Ovary (tissue), 9 donors: ENCODE measurements around the gene ADPGK. TPM values are rescaled to one million over a fixed set of nuclear protein-coding genes. Genes with fewer than 3 reads are reported as not detected.
"Not testable (repeated sequence)": the region's sequence is repeated elsewhere in the genome, so short reads cannot be mapped to it uniquely, and the experiment has no call there.

Source experiments
- DNase-seq, 5 donors: peaks; one replicate each; pipeline ENCODE4 v3.0.0-alpha.2; 2019 to 2020
- H3K27ac ChIP-seq, 2 donors: fragments of 200-600 bp; one replicate each; pipeline versions ENCODE4 v1.5.1 to v1.8.0; 2019 to 2022
- H3K27me3 ChIP-seq: fragments of 200-600 bp; one replicate; pipeline ENCODE4 v1.8.0; 2022
- H3K36me3 ChIP-seq: fragments of 200-600 bp; sonication (generic); one replicate; pipeline ENCODE4 v1.5.1; 2019
- H3K4me1 ChIP-seq: one replicate; pipeline ENCODE4 v1.8.1; 2013; ENCODE audit warnings: mild to moderate bottlenecking, moderate library complexity; ENCODE audit not compliant: insufficient read depth
- H3K4me3 ChIP-seq: fragments of 200-600 bp; sonication (generic); one replicate; pipeline ENCODE4 v1.5.1; 2017
- H3K9me3 ChIP-seq, 2 donors: fragments of 200-600 bp in 1 of 2; sonication (generic) in 1 of 2; one replicate each; pipeline versions ENCODE4 v1.5.1 to v1.8.1; 2013 to 2019; ENCODE audit warnings: mild to moderate bottlenecking in 1 of 2, moderate library complexity in 1 of 2
- EP300 ChIP-seq: sonication (generic); formaldehyde crosslinking; IDR thresholded peaks from one replicate; pipeline ENCODE4 v1.6.1; 2017; ENCODE audit warnings: antibody characterized with exemption
- POLR2A ChIP-seq: fragments of 450-650 bp; IDR thresholded peaks from one replicate; pipeline ENCODE4 v1.6.1; 2017; ENCODE audit warnings: antibody characterized with exemption, mild to moderate bottlenecking, moderate library complexity
- WGBS, 3 donors: extraction: QIAGEN DNeasy Blood & Tissue Kit in 1 of 3; methylation state at CpG; one replicate each; pipeline versions ENCODE4 v1.1.5 to v1.1.7; 2013 to 2017; 5-methylcytosine and 5-hydroxymethylcytosine counted together
- intact Hi-C, 4 donors: fragments of 100-400 bp; cut with DNase I; formaldehyde crosslinking; loops; one replicate each; pipeline versions ENCODE4 v1.11.0 to v1.15.1; 2022 to 2023
- polyA plus RNA-seq, 2 donors: library from polyadenylated mRNA; stranded (reverse); fragments of 200-250 nt in 1 of 2; fragments of 350-450 nt in 1 of 2; fragmentation: Illumina TruSeq in 1 of 2; extraction: RNeasy Lipid Tissue Mini Kit (QIAGEN cat#74804) in 1 of 2; gene quantifications; one replicate each; pipeline ENCODE4 v1.2.3, GENCODE V29; 2013 to 2014
- total RNA-seq, 7 donors: library from RNA; depleted of rRNA in 2 of 7; stranded (reverse); fragments of >200 nt in 2 of 7; fragmentation: NEBNext Ultra II Directional in 3 of 7; extraction: Animal tissue kit (Norgen Biotek cat#: 25700) in 3 of 7; gene quantifications; one replicate each; pipeline versions ENCODE4 v1.1.0 to v1.2.4, GENCODE V29; 2016 to 2023
- TF ChIP-seq, protein P1 (sequence below), 3 donors: fragments of 450-650 bp in 2 of 3; fragments of 200-600 bp in 1 of 3; IDR thresholded peaks; one replicate each; pipeline versions ENCODE4 v1.5.1 to v1.8.0; 2016 to 2022; ENCODE audit warnings: antibody characterized with exemption in 3 of 3, mild to moderate bottlenecking in 1 of 3
- donor health status: DM: no; HTN: no; CAD: no; lungs with moderate emphysema.
- donor health status: DM: no; HTN: no; CAD: no.
- donor health status: Bipolar disorder and iron deficiency.
- donor health status: DM: yes; HTN: yes; CAD: no.
- donor health status: DM: no; HTN: no; CAD: no.
- donor health status: DM: yes; HTN: yes; CAD: no.

The ADPGK gene
- total and polyA plus RNA-seq, 9 donors = 20.3 to 46.1 (median 28.1) TPM

DNA sequence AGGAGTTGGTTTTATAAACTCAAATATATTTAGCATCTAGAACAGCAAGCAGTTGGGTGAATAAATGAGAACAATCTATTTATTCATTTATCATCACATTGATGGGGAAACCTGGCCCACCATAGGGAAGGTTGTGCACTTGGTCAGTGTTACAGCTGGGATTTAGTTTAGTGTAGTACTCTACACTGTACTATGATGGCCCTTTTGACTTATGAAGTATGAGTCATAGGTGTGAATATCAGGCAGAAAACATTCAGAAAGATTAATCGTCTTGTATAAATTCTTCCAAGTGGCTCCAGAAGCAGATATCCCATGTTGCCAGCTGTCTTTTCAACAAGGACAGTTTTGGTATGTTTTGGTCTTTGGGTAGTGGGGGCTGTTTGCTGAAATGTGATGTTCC is 59.5 kb downstream of the ADPGK start:
- TF ChIP-seq POLR2A (no peak), EP300 (no peak)
- TF ChIP-seq, protein P1, sequence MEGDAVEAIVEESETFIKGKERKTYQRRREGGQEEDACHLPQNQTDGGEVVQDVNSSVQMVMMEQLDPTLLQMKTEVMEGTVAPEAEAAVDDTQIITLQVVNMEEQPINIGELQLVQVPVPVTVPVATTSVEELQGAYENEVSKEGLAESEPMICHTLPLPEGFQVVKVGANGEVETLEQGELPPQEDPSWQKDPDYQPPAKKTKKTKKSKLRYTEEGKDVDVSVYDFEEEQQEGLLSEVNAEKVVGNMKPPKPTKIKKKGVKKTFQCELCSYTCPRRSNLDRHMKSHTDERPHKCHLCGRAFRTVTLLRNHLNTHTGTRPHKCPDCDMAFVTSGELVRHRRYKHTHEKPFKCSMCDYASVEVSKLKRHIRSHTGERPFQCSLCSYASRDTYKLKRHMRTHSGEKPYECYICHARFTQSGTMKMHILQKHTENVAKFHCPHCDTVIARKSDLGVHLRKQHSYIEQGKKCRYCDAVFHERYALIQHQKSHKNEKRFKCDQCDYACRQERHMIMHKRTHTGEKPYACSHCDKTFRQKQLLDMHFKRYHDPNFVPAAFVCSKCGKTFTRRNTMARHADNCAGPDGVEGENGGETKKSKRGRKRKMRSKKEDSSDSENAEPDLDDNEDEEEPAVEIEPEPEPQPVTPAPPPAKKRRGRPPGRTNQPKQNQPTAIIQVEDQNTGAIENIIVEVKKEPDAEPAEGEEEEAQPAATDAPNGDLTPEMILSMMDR (IDR thresholded peaks at IDR 0.05) = no peak
- no peak for DNase-seq
- Histone ChIP-seq H3K36me3 (no peaks in the 10 kb centered on the region), H3K9me3 (no peaks in the 10 kb centered on the region), H3K27ac (no peak overlapping the region), H3K27me3 (no peaks in the 10 kb centered on the region), H3K4me3 (no peak overlapping the region), H3K4me1 (no peaks in the 10 kb centered on the region)
- WGBS, 3 donors = 53 to 73% (median 61%) methylated on average over 1 of the region's 1 CpG
- intact Hi-C loops = loop anchor here in 1 of 4 donors (10.0 kb wide), 1 partner anchor 61 kb away; the partner anchor contains the start of gene ADPGK

GRCh38 chr15:72722071-72722696 is 61.4 kb downstream of the ADPGK start:
- DNase-seq = peak; percentile 19 to 63 (median 51)
- Histone ChIP-seq H3K4me1 (no peaks in the 10 kb centered on the region), H3K27me3 (no peaks in the 10 kb centered on the region), H3K4me3 (no peak overlapping the region), H3K9me3 (no peaks in the 10 kb centered on the region), H3K27ac (no peak overlapping the region), H3K36me3 (no peaks in the 10 kb centered on the region)
- WGBS, 3 donors = 44 to 48% (median 45%) methylated on average over 3 of the region's 3 CpGs
- intact Hi-C loops = loop anchor here in 1 of 4 donors (10.0 kb wide), 1 partner anchor 63 kb away; the partner anchor contains the start of gene ADPGK
- TF ChIP-seq, protein P1 (IDR thresholded peaks at IDR 0.05) = peak in 2 of 3 donors; percentile 23 to 31
- TF ChIP-seq EP300 (no peak), POLR2A (no peak)

DNA sequence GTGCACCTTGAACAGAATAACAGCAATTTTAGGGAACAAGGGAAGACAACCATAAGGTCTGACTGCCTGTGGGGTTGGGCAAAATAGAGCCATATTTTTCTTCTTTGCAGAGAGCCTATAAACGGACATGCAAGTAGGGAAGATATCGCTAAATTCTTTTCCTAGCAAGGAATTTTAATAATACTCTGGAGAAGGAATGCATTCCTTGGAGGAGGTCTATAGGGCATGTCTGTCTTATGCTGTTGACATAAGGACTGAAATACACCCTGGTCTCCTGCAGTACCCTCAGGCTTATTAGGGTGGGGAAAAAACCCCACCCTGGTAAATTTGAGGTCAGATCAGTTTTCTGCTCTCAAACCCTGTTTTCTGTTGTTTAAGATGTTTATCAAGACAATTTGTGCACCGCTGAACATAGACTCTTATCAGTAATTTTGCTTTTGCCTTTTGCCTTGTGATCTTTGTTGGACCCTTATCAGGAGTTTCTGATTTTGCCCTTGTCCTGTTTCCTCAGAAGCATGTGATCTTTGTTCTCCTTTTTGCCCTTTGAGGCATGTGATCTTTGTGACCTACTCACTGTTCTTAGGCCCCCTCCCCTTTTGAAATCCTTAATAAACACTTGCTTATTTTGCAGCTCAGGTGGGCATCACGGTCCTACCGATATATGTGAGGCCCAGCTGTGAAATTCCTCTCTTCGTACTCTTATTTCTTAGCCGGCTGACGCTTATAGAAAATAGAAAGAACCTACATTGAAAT is 74.8 kb downstream of the ADPGK start:
- intact Hi-C loops, H3K27ac ChIP-seq, H3K27me3 ChIP-seq, DNase-seq, H3K36me3 ChIP-seq, H3K4me1 ChIP-seq, H3K4me3 ChIP-seq, H3K9me3 ChIP-seq: not testable (repeated sequence)
- WGBS, 3 donors = 75 to 81% (median 78%) methylated on average over 8 of the region's 8 CpGs

- WGBS, 3 donors = 94 to 95% (median 95%) methylated on average over 11 of the region's 11 CpGs
- intact Hi-C loops = no loop called here
- no peak overlapping the region for H3K4me3 ChIP-seq
- H3K27ac ChIP-seq = no peak overlapping the region
- no peaks in the 10 kb centered on the region for H3K36me3 ChIP-seq
- no peak for DNase-seq
- no peaks in the 10 kb centered on the region for H3K9me3 ChIP-seq
- H3K27me3 ChIP-seq = no peaks in the 10 kb centered on the region
- no peaks in the 10 kb centered on the region for H3K4me1 ChIP-seq
- TF ChIP-seq EP300 (no peak), POLR2A (no peak)
- TF ChIP-seq, protein P1 (IDR thresholded peaks at IDR 0.05) = no peak
These were observed 77.3 kb downstream of the ADPGK start for GRCh38 chr15:72706266-72706665.

Other genes starting within 250 kb of the ADPGK start
- gene GOLGA6B, start 129.1 kb downstream of the ADPGK start, total RNA-seq = under 1 TPM in 2 of 7 donors, not detected in 5; 0.15 to 0.36 TPM
- not detected for gene GOLGA6B, start 129.1 kb downstream of the ADPGK start, polyA plus RNA-seq
- gene HIGD2B, start 97.6 kb downstream of the ADPGK start, total RNA-seq = not detected
- gene HIGD2B, start 97.6 kb downstream of the ADPGK start, polyA plus RNA-seq = not detected
- gene BBS4, start 97.6 kb downstream of the ADPGK start, total RNA-seq = 10 to 100 TPM; 18.4 to 30.2 (median 23.4) TPM
- 10 to 100 TPM; 17.8 to 23.6 TPM for gene BBS4, start 97.6 kb downstream of the ADPGK start, polyA plus RNA-seq